Neural crest cell (in vitro differentiated cells): ENCODE measurements around the gene ZBTB14. TPM values are rescaled to one million over a fixed set of nuclear protein-coding genes. Genes with fewer than 3 reads are reported as not detected.

ENCODE experiments used
- DNase-seq: peaks from one replicate; pipeline ENCODE4 v3.0.0; 2021; ENCODE audit warnings: low read depth, mixed read lengths, low spot score
- H3K27ac Mint-ChIP-seq: one replicate; pipeline ENCODE4 v1.8.0; 2021; ENCODE audit warnings: mild to moderate bottlenecking, mixed read lengths; ENCODE audit not compliant: unreplicated experiment
- H3K27me3 Mint-ChIP-seq: 2 replicates; pipeline ENCODE4 v1.8.0; 2021; ENCODE audit warnings: low read depth, mild to moderate bottlenecking, mixed read lengths
- H3K36me3 Mint-ChIP-seq: 2 replicates; pipeline ENCODE4 v1.8.0; 2021; ENCODE audit warnings: low read depth, mild to moderate bottlenecking, mixed read lengths
- H3K4me1 Mint-ChIP-seq: 2 replicates; pipeline ENCODE4 v1.8.0; 2021; ENCODE audit warnings: mixed read lengths
- H3K4me3 Mint-ChIP-seq: one replicate; pipeline ENCODE4 v1.8.0; 2021; ENCODE audit warnings: mild to moderate bottlenecking, mixed read lengths
- H3K9me3 Mint-ChIP-seq: 2 replicates; pipeline ENCODE4 v1.8.0; 2021; ENCODE audit warnings: mixed read lengths
- CTCF ChIP-seq: fragments of 200-600 bp; sonication (generic); conservative IDR thresholded peaks from 2 replicates; pipeline ENCODE4 v1.5.0; 2021; ENCODE audit warnings: antibody characterized with exemption, mild to moderate bottlenecking
- total RNA-seq: library from RNA; stranded (reverse); gene quantifications from 2 replicates; pipeline ENCODE4 v1.2.1, GENCODE V29; 2021

The ZBTB14 gene
- total RNA-seq, 1 donor from 2014 or later, result 21.9 TPM

- Mint-ChIP-seq H3K27ac (no peak overlapping the region), H3K4me1 (no peaks in the 10 kb centered on the region), H3K4me3 (no peak overlapping the region), H3K27me3 (peaks cover 23% of the 10 kb centered on the region), H3K36me3 (no peaks in the 10 kb centered on the region), H3K9me3 (no peaks in the 10 kb centered on the region)
- no peak for DNase-seq
- no peak for TF ChIP-seq CTCF
Observed at GRCh38 chr18:5250603-5251002, 44.9 kb downstream of the ZBTB14 start.

GRCh38 chr18:5244941-5245340 lies 50.6 kb downstream of the ZBTB14 start:
- Mint-ChIP-seq H3K36me3 (peaks cover 29% of the 10 kb centered on the region), H3K27ac (no peak overlapping the region), H3K4me1 (peaks cover 8% of the 10 kb centered on the region), H3K9me3 (no peaks in the 10 kb centered on the region), H3K4me3 (no peak overlapping the region), H3K27me3 (peaks cover 6% of the 10 kb centered on the region)
- TF ChIP-seq CTCF, result no peak
- no peak for DNase-seq

GRCh38 chr18:5239447-5239846 lies 56.1 kb downstream of the ZBTB14 start:
- TF ChIP-seq CTCF, result no peak
- DNase-seq, result no peak
- Mint-ChIP-seq H3K4me1 (peaks cover 34% of the 10 kb centered on the region), H3K27me3 (peaks cover 3% of the 10 kb centered on the region), H3K9me3 (no peaks in the 10 kb centered on the region), H3K4me3 (peak overlapping the region; percentile 69), H3K36me3 (peaks cover 28% of the 10 kb centered on the region), H3K27ac (no peak overlapping the region)

Other genes starting within 250 kb of the ZBTB14 start
- not detected in 2 replicates for gene AKAIN1, start 98.5 kb downstream of the ZBTB14 start, total RNA-seq
- gene EPB41L3, start 248.3 kb upstream of the ZBTB14 start, total RNA-seq, result 12.4 and 13.1 TPM in 2 replicates